COR-L47 (cell line): ENCODE results near the gene ITPR1.

ENCODE experiments used
- DNase-seq: peaks from one replicate; lab custom pipeline; 2025; lab: John Stamatoyannopoulos, UW

ITPR1 gene

DNA sequence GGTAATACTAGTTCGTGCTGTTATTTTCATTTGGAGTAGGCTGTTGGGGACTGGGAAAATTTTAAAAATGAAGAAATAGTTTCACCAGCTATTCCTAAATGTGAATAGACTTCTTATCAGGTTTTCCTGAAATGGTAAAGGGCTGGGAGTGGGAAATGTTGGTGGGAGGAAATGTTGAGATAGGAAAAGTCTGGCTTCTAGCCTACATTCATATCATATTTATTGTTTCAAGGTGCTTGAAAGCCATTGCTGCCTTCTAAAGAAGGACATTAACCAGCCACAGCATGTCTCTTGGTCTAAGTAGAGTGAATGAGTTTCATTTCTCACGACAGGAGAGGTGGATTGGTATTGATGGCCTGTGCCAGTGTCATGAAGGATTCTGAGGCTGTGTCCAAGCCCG lies 288.9 kb downstream of the ITPR1 start:
- no peak for DNase-seq

DNA sequence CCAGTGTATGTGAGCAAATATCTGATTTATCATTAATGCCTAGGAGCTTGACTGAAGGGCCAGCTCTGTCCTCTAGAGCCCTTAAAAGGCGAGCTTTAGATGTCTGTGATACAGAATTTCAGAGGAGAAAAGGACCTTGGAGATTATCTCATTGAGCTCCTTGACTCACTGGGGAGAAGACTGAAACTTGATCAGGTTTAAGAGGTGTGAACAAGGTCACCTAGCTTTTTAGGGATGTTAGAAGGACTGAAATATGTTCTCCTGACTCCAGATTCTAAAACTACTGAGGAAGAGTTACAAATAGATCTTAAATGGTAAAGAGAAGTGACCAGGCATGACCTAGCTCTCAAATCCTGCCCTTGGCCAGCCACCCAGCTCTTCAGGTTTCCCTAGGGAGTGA lies 292.4 kb downstream of the ITPR1 start:
- no peak for DNase-seq

DNA sequence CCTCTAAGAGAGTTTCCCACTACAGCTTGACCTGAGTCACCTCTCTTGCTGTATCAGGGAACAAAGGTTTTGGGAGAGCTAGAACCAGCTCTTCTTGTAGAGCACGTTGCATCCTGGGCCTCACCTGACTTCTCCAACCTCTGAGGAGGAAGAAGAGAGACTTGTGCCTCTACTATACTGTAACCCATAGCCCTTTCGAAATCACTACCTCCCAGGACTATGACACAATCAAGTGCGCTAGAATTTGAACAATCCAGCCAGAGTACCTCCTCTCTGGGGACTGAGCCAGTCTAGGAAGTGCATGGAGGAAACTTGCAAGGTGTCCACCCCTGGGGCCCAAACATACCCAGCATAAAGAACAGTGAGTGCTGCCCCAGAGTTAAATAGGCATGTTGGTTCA lies 293.3 kb downstream of the ITPR1 start:
- DNase-seq, result no peak

DNA sequence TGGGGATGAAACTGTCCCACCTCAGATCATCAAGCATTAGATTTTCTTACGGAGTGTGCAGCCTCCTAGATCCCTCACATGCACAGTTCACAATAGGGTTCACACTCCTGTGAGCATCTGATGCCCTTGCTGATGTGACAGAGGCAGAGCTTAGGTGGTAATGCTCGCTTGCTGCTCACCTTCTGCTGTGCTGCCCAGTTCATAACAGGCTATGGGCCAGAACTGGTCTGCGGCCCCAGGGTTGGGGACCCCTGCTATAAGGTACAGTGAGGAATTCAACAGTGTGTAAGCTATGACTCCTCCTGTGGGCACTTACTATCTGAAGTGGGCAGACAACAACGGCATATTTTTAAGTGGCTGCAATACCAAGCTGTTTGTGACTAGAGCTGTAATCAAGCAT lies 298.2 kb downstream of the ITPR1 start:
- no peak for DNase-seq

DNA sequence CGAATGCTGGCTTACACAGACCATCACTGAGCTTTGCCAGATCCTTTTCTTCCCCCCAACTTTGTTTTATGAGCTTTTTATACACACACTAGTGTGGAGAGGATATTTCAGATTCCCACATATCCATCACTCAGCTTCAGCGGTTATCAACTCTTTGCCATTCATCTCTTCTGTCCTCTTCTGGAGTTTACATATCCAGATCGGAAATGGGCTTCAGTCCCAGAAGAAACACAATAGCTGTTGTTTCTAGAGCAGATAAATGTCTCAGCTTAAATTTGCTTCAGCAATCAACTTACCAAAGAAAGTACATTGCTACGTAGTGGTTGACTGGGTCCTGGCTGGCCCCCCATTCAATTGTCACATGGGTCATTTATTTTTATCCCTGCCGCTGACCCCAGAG lies 300.2 kb downstream of the ITPR1 start:
- no peak for DNase-seq

DNA sequence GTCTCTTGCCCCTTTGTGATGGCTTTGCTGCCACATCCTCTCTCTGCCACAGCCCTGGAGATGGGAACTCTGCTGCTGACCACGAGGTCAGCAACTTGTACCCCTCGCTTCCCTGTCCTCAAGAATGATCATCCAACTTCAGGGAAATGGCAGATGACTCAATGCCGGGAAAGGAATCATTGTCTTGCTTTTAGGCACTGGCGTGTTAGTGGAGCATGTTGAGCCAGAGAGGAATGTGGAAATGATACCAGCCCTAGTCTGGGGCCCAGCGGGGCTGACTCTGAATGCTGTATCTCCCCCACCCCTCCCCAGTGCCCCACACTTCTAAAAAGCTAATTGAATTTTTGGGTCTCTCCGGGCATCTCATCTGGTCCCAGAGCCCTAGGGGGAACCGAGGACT lies 301.2 kb downstream of the ITPR1 start:
- DNase-seq, result no peak

DNA sequence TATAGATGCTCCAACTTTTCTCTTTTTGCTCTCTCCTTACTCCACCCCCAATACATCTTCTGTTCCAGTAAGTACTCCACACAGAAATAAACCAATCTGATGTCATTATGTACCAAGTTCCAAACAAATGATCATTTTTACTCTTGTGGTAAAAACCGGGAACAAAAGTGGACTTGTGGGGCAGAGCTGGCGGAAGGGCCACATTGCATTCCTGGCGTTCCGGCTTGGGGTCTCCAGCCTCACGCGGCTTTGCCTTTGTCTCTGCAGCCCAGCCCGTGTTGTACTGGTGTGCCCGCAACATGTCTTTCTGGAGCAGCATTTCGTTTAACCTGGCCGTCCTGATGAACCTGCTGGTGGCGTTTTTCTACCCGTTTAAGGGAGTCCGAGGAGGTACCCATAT lies 301.6 kb downstream of the ITPR1 start:
- no peak for DNase-seq

DNA sequence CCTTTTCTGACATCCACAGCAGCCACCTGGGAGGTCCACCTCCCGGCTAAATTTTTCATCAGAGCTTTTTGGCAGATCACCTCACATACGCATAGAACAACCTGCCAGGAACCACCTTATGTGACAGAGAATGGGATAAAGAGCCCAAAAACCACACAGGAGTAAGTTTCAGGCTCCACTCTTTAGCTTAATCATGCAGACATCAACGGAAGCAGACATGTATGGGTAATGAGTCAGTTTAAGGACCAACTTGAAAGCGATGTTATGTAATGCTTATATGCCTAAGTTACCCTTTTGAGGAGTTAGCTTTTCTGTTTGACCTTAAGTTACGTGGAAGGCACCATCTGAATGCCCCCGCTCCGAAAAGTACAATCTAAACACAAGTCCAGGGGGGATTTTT lies 302.8 kb downstream of the ITPR1 start:
- DNase-seq, result no peak

DNA sequence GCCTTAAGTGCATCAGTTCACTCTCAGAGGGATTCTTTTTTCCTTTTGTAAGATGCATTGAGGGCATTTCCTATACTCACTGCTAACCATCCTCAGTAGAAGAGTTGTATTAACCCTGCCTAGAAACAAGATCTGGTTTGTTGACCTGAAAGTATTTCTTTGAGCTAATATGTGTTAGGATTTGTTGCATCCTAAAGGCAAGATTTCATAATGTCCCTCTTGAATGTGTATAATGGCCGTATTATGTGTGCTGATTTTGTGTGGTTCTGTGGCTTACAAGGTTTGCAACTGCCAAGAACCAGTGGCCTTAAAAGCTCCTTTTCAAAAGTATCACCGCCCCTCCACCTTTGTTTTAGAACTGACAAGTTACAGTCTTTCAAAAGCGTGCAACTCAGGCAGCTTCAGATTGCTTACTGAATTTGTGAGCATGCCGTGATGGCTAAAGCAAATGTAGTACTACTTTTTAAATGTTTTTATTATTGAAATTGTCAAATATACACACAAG lies 304.1 kb downstream of the ITPR1 start:
- DNase-seq, result no peak

DNA sequence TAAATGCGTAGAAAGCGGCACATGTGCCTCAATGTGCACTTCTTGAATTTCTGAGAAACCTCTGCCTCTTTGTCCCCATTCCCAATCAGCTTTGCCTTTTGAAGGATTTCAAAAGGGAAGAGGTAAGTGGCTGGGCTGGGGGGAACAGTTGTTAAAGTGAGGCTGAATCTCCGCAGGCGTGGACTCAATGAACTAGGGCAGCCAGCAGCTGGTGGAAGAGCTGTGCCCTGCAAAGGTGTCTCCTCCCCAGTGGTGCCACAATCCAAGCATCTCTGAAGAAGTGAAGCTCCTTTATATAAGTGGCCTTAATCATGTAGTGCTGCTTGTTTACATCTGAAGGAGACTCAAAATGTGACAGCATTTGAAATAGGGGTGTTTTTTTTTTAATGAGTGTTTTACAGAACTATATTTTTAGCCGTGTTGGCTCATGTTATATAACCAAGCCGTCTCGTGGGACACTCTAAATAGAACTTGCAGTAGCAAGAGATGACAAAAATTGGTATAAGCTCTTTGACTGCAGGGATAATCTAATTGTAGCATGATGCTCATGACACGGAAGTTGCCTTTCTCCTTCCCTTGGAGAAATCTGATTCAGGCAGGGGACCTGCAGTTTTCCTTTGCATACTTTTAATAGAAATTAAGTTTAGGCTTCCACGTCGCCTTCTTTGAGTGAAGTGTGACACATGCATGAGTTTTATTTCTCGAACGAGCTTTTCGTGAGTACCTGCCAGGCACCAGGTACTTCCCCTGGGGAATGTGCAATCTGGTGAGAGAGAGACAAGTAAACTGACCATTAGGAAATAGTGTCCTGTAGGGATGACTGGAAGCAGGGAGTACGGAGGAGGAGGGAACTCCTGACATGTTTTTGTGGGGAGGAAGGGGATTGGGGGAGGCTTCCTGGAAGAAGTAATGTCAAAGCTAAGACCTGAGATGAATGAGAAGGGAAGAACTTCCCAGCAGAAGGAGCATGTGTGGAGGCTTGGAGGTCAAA lies 306.4 kb downstream of the ITPR1 start:
- DNase-seq, result no peak

DNA sequence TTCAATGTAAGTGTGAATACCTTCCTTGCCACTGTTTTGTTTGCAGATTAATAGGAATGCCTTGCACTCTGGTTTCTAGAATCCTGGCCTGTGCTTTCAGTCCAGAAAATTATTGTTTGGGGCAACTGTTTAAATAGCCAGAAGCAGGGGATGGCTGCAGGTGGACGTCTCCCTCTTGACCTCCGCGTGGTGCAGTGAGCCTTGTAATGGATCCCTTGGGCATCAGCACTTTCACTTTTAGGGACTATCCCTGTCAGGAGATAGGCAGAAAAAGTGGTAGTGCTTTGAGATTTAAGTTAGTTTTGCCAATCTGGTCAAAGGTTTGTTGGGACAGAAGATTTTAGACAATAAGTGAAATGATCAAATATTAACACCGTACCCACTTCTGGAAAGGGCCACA lies 307.4 kb downstream of the ITPR1 start:
- DNase-seq, result no peak

DNA sequence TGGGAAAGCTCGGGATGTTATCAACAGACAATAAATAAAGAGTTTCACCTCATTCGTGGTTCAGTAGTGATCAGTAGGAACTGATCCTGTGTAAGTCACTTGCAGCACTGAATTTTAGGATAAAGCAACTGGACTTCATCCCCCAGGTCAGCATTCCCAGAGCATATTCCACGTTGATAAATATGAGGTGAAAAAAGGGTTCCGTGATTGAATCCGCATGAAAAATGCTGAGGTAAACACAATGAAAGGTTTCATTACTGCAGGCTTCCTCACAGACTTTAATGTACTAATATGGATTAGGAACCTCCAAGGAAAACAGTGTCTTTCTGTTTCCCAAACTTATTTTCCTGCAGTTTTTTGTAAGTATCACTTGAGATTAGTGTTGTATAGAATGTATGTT lies 308.7 kb downstream of the ITPR1 start:
- no peak for DNase-seq

DNA sequence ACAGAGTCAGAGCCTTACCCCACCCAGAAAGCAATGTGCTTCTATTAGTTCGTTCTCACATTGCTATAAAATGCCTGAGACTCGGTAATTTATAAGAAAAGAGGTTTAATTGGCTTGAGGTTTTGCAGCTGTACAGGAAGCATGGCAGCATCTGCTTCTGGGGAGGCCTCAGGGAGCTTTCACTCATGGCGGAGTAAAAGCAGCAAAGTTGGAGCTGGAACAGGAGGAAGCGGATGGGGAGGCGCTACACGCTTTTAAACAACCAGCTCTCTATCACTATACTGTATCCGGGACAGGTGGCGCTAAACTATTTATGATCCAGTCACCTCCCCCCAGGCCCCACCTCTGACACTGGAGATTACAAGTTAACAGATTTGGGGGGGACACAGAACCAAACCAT lies 309.8 kb downstream of the ITPR1 start:
- no peak for DNase-seq

DNA sequence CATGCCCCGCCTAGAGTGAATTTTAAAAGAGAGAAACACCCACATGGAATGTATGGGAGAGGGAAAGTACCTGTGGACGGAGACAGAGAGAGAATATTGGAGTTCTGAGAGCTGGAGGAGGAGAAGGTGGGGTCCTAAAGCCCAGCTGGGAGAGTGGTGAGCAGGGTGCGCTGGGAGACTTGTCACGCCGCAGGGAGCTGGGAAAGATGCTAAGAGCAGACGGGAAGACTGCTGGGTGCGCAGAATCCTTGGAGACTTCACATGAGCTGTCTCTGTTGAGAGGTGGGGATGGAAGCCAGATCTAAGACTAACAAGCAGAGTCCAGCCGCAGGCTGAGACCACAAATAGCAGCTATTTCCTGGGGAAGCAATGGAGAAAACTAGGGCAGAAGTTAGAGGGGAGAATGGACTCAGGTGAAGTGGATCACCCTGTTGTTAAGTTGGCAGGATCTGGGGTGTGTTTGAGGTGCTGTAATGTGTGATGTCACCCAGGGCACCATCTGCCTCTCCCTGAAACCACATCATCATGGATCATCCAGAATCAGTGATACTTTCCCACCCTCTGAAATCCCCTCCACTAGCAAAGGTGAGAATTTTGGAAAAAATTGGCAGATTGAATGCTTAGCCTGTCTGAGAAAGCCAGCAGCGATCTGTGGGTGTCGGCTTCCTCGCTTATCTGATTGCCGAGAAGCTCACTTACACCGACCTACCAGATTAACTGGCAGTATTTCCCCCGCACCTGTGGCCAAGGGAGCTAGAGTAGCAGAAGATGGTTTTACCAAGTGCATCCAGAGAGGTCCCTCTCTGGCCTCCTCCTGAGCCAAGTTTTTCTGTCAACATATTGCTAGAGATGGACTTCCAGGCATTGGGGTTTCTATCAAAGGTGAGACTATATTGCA lies 311.3 kb downstream of the ITPR1 start:
- DNase-seq, result no peak

DNA sequence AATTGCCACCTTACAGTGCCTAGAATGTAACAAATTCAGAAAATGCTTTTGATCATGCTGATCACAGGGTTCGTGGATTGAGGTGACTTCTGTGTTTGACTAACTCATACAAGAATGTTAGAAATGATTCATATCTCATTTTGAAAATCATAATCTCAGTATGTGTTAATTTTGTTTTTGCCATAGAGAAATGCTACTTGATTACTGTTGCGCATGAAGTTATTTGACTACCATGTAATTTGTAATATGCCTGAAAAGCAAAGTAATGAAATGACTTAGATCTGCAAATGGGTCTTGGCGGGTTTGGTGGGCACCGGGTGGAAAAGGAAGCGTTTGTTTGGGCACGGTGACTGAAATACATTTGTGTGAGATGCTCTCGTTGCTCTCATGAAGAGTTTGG lies 312.5 kb downstream of the ITPR1 start:
- no peak for DNase-seq

DNA sequence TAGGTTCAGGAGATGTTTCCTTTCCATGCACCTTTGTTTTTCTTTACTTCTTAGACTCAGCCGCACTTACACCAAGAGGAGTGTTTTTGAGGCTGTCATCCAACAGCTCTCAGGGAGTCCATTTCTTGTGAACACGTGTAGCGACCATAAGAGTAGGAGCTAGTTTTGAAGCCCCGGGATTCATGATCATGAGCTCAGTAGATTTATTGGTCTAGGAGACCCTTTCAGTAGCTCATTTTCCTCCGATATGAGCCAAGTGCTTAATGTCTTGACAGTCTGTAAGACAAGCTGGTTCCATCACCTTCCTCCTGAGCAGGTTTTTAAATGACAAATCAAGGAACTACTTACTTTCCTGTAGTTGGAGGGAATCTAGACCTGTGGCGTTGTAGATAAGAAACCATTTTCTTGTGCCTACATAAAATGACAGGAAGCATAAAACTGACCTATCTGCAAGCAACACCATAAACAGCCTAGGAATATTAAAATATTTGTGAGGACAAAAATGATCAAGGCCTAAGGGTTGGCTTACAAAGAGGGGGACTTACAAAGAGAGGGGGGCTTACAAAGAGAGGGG lies 313.5 kb downstream of the ITPR1 start:
- no peak for DNase-seq

DNA sequence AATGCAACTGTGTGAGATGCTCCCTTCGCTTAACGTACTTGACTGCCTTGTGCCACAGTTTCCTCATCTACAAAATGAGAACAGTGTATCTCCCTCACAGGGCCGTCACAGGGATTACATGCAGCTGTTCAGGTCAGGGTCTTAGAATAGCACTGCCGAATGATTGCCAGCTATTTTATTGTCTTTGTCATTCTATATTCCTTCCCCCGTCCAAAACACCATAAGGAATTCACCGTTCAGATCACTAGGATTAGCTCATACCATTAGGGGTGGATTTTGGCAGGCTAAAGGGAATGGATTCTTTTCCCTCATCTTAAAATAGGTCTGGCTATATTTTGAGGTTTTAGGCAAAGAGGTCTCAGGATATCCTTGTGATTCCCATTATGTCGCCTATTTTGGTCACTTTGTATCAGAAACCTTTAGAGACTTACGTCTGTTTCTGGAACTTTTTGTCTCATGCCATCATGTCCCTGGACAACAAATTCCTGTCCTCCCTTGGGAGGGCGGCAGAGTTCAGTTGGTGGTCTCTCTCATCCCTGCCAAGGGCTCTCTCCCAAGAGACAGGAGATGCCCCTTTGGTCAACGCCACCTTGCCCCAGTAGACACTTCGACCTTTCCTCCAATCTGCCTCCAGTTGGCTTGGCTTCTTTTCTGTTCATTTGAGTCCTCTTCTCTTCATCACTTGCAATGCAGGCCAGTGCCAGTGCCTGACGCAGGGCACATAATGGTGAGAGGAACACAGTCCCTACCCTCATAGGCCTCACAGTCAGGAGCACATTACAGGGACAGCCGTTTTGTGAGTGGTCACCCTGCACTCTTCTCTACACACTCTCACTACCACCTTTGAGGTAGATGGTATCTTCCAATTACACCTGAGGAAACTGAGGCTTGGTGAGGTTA lies 314.5 kb downstream of the ITPR1 start:
- no peak for DNase-seq

DNA sequence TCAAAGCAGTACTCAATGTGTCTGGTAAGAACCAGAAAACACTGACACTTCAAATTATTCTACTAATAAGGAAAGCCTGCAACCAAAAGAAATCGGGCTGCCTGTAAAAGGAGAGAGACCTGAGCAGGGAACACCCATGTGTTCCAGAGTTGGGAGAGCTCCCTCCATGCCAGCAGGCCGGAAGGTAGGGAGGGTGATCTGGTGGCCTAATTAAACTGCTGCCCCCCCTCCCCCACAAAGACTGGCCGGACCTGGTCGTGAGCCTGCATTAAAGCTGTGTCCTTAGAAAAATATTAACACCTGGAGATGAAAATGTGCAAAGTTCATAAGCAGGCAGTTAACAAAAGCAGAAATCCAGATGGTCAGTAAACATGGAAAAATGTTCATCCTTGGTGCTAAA lies 315.5 kb downstream of the ITPR1 start:
- no peak for DNase-seq

DNA sequence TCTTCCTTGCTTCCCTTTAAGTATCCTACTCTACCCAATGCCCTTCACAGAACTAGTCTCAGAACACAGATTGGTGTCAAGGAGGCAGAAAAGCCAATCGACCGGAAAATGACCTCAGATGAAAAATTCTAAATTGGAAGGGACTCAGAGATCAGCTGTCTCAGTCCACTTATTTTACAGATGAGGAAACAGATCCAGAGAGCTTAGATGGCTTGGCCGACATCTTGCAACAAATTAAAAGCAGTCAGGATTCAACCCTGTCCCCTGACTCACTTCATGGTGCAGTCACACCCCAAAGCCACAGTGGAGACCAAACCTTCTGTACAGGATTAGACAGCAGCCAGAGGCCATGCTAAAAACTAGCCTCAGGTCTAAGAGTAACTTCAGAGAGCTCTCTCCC lies 316.8 kb downstream of the ITPR1 start:
- no peak for DNase-seq

DNA sequence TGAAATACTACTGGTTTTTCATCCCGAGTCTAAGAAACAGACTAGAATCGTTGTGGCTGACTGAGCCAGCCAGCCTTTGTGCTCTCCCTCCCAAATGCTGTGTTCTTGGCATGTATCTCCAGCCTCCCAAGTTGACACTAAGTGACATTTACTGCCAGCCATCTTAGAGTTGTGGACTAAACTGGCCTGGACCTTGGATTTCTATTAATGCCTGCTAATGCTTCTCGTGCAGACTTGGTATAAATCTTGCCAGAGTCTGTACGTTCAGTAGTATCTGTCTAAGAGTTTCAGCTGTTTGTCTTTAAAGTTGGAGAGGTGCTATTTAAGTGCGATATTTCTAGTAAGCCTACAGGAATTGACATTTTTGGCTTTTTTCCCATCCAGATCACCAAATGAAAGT lies 319.4 kb downstream of the ITPR1 start:
- DNase-seq, result no peak

DNA sequence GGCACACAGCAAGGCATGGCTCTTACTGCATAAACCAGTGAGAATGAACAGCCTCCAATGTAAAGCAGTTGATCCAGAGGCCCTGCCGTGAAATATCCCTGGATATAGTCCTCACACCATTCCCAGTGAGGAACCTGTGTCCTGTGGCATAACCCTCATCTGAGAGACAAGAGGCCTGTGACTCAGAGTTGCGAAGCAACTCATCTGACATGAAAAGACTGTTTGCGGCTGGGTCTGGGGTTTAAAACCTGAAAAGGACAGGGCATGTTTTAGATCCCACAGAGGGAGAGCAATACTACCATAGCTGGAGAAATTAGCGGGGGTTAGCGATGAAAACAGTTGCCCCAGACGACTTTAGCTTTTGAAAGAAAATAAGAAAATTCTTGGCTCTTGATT lies 320.8 kb downstream of the ITPR1 start:
- DNase-seq, result no peak
